ENCODE measurements around the gene ELAC2.

The ELAC2 gene

DNA sequence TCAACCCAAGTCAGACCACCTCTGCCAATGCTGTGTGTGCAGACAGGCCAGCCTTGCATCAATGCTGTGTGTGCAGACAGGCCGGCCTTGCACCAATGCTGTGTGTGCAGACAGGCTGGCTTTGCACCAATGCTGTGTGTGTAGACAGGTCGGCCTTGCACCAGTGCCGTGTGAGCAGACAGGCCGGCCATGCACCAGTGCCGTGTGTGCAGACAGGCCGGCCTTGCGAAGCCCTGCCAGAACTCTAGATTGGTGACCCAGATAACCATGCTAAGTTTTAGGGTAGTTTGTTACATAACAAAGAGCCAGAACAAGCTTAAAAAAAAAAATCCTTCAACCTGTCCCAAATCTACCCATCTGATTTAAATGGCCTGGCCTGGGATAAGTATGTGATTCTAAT lies 54.3 kb downstream of the ELAC2 start:
- no peaks in the 10 kb centered on the region for H3K9me3 Mint-ChIP-seq
- no peaks in the 10 kb centered on the region for H3K4me1 Mint-ChIP-seq
- DNase-seq (ENCODE audit: low spot score in 2 of 2) (no peak), ATAC-seq (peak; percentile 36)
- H3K27ac Mint-ChIP-seq = no peak overlapping the region
- no peak overlapping the region for H3K4me3 Mint-ChIP-seq
- H3K36me3 Mint-ChIP-seq = no peaks in the 10 kb centered on the region

DNA sequence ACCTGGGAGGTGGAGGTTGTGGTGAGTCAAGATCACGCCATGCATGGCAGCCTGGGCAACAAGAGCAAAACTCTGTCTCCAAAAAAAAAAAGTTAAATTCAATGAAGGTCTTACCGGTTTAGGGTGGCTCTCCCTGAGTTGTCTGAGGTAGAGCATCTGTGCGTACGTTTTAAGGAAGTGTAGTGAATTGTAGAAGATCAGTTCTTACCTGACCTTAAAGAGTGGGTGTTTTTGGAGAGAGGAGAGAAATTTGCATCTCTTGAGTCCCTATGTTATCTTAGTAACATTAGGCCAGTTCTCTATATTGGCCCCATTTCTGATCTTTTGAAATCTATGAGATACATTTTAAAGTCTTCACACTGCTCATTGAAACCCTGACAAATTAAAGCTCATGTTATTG lies 56.2 kb downstream of the ELAC2 start:
- no peaks in the 10 kb centered on the region for H3K9me3 Mint-ChIP-seq
- H3K27ac Mint-ChIP-seq = no peak overlapping the region
- H3K4me1 Mint-ChIP-seq = no peaks in the 10 kb centered on the region
- H3K36me3 Mint-ChIP-seq = no peaks in the 10 kb centered on the region
- H3K4me3 Mint-ChIP-seq = no peak overlapping the region
- DNase-seq (ENCODE audit: low spot score in 2 of 2) (no peak), ATAC-seq (no peak)

DNA sequence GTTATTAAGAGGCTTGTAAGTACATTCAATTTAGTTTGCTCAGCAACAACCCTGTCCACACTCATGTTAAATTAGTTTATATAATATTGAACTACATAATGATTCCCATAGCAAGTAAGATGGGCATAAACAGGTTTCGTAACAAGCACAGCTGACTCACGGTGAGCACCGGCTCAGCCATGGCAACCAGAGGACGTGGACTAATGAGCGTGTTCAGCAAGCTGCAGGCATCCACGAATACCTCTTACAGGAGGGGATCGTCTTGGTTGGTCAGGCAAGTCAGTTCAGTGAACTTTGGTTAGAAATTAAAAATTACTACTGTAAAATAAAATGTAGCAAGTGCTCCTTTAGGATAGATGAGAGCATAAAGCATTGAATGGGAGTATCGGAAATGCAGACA lies 58.4 kb downstream of the ELAC2 start:
- DNase-seq (ENCODE audit: low spot score in 2 of 2) (no peak), ATAC-seq (no peak)
- Mint-ChIP-seq H3K4me3 (no peak overlapping the region), H3K36me3 (no peaks in the 10 kb centered on the region), H3K27ac (no peak overlapping the region), H3K4me1 (no peaks in the 10 kb centered on the region), H3K9me3 (no peaks in the 10 kb centered on the region)

DNA sequence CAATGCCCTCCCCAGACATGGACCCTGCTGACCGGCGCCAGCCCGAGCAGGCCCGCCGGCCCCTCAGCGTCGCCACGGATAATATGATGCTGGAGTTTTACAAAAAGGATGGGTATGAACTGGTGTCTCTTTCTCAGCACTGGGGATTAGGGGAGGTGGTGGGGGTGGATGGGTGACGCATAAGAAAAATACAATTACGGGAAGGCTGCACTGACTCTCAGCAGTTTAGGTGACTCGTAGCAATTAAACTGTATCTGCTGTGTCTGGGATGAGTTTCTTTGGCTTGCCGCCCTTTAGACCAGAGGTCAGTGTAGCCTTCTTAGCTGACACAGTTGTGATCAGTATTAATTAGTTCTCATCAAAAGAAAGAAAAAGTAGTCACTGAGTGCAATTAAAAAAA lies 59.0 kb downstream of the ELAC2 start:
- H3K4me1 Mint-ChIP-seq = no peaks in the 10 kb centered on the region
- H3K4me3 Mint-ChIP-seq = no peak overlapping the region
- no peak for ATAC-seq
- H3K27ac Mint-ChIP-seq = no peak overlapping the region
- H3K36me3 Mint-ChIP-seq = no peaks in the 10 kb centered on the region
- H3K9me3 Mint-ChIP-seq = no peaks in the 10 kb centered on the region
- no peak for DNase-seq (ENCODE audit: low spot score in 2 of 2)

GRCh38 chr17:12955521-12955920 lies 62.3 kb downstream of the ELAC2 start:
- no peaks in the 10 kb centered on the region for H3K4me1 Mint-ChIP-seq
- ATAC-seq = no peak

DNA sequence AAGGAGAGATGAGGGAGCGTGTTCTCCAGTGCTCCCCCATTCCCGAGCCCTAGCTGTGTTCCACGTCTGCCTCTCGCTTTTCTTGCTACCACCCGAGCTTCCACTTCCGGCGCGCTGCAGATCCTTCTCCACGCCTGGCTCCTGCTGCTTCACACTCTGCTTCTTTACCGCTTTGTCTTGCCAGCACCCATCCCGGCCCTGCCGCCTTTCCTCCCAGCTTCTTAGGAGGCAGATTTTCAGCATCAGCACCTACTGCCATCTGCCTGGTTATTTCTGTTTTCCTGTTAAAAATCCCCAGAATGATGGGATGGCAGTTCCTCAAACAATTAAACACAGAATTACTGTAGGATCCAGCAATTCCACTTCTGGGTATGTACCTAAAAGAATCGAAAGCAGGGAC lies 64.7 kb downstream of the ELAC2 start:
- no peak for DNase-seq (ENCODE audit: low spot score in 2 of 2)
- Mint-ChIP-seq H3K9me3 (no peaks in the 10 kb centered on the region), H3K4me3 (no peak overlapping the region), H3K4me1 (no peaks in the 10 kb centered on the region), H3K27ac (no peak overlapping the region), H3K36me3 (no peaks in the 10 kb centered on the region)
- ATAC-seq = no peak

More at GRCh38 chr17:12955521-12955920, 62.3 kb downstream of the ELAC2 start:
- Mint-ChIP-seq H3K9me3 (no peaks in the 10 kb centered on the region), H3K4me3 (no peak overlapping the region), H3K36me3 (no peaks in the 10 kb centered on the region), H3K27ac (no peak overlapping the region)
- DNase-seq (ENCODE audit: low spot score in 2 of 2) = no peak

GRCh38 chr17:12952012-12952411 lies 65.8 kb downstream of the ELAC2 start:
- no peak overlapping the region for H3K27ac Mint-ChIP-seq
- ATAC-seq (no peak), DNase-seq (ENCODE audit: low spot score in 2 of 2) (no peak)
- H3K36me3 Mint-ChIP-seq = no peaks in the 10 kb centered on the region
- H3K4me1 Mint-ChIP-seq = no peaks in the 10 kb centered on the region
- H3K9me3 Mint-ChIP-seq = no peaks in the 10 kb centered on the region
- no peak overlapping the region for H3K4me3 Mint-ChIP-seq

DNA sequence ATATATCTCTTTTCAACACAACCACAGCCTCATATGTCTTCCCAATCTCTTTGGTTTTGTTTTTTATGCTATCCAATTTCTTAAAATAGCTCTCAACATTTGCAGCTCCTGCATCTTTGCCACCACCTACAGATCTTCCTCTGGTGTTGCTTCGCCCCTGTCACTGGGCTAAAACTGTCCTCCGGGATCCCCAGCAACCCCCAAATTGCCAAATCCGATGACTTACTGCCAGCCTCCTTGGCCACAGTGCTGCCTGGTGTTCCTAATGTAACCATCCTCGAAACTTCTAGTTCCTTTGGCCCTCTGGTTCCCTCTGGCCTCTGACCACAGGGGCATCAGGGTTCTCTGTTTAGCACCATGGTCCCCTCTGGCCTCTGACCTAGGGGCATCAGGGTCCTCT lies 70.8 kb downstream of the ELAC2 start:
- H3K27ac Mint-ChIP-seq = no peak overlapping the region
- no peak overlapping the region for H3K4me3 Mint-ChIP-seq
- no peaks in the 10 kb centered on the region for H3K36me3 Mint-ChIP-seq
- H3K4me1 Mint-ChIP-seq = no peaks in the 10 kb centered on the region
- no peaks in the 10 kb centered on the region for H3K9me3 Mint-ChIP-seq
- DNase-seq (ENCODE audit: low spot score in 2 of 2) = no peak
- ATAC-seq = no peak
